Keratinocyte (primary cell): ENCODE results near the gene DGAT2L6.

Experiments
- CTCF ChIP-seq, 3 experiments: IDR thresholded peaks in 1 of 3; conservative IDR thresholded peaks in 1 of 3; optimal IDR thresholded peaks in 1 of 3; 2 replicates in 2 of 3; 3 replicates in 1 of 3; pipeline versions ENCODE3 to v1.5.1; 2011; ENCODE audit warnings: low read length in 3 of 3, mild to moderate bottlenecking in 3 of 3, moderate library complexity in 2 of 3, control low read depth in 1 of 3, inconsistent platforms in 1 of 3; ENCODE audit not compliant: insufficient read depth in 2 of 3; ENCODE audit errors: extremely low read depth in 1 of 3
- EZH2 ChIP-seq: IDR thresholded peaks from one replicate; pipeline ENCODE4 v1.6.1; 2012; ENCODE audit warnings: inconsistent platforms, mild to moderate bottlenecking, low read length, moderate library complexity

GRCh38 chrX:70241501-70241900 is 64.2 kb downstream of the DGAT2L6 start:
- TF ChIP-seq CTCF (optimal IDR thresholded peaks at IDR 0.05 in 1 of 3, IDR thresholded peaks at IDR 0.05 in 1 of 3, conservative IDR thresholded peaks at IDR 0.05 in 1 of 3; ENCODE audit: extremely low read depth in 1 of 3, insufficient read depth in 2 of 3, low read length in 3 of 3) (no peak), EZH2 (no peak)
